ENCODE measurements around the gene ENAH.

ENAH gene

DNA sequence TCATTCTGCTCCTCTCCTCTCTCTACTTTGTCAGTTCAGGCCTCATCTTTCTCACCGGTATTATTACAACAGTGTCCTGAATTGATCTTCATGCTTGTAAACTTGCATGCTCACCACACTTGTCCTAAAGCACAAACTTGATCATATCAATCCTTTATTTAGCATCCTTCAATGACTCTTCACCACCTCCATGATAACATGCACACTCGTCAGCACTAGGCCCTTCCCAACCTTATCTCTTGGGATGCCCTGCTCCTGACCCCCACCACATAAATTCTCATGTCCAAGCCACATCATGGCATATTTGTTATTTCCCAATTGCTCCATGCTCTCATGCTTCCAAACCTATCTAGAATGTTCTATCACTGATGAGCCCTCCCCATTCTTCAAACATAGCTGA lies 103.1 kb downstream of the ENAH start:
- H3K79me2 ChIP-seq (ENCODE audit: insufficient read depth, low read length): no peaks in the 10 kb centered on the region
- no peaks in the 10 kb centered on the region for H3K36me3 ChIP-seq (ENCODE audit: insufficient read depth, low read length)
- no peaks in the 10 kb centered on the region for H4K20me1 ChIP-seq (ENCODE audit: insufficient read depth, low read length)
- H3K4me3 ChIP-seq (ENCODE audit: low read depth, low read length, poor library complexity, severe bottlenecking): no peak overlapping the region
- no peaks in the 10 kb centered on the region for H3K27me3 ChIP-seq (ENCODE audit: insufficient read depth, low read length)
- H3F3A ChIP-seq (ENCODE audit: insufficient read depth, low read length): no peaks in the 10 kb centered on the region
- no peaks in the 10 kb centered on the region for H3K9me2 ChIP-seq (ENCODE audit: low read depth, low read length)
- H3K9me3 ChIP-seq (ENCODE audit: low read length): no peaks in the 10 kb centered on the region
- no peak overlapping the region for H3K9ac ChIP-seq (ENCODE audit: low read length)
- H3K4me1 ChIP-seq (ENCODE audit: insufficient read depth, low read length, severe bottlenecking): no peaks in the 10 kb centered on the region
- no peak overlapping the region for H3K4me2 ChIP-seq (ENCODE audit: low read length)
- no peak overlapping the region for H2AFZ ChIP-seq (ENCODE audit: low read length)
- TF ChIP-seq, protein P1, sequence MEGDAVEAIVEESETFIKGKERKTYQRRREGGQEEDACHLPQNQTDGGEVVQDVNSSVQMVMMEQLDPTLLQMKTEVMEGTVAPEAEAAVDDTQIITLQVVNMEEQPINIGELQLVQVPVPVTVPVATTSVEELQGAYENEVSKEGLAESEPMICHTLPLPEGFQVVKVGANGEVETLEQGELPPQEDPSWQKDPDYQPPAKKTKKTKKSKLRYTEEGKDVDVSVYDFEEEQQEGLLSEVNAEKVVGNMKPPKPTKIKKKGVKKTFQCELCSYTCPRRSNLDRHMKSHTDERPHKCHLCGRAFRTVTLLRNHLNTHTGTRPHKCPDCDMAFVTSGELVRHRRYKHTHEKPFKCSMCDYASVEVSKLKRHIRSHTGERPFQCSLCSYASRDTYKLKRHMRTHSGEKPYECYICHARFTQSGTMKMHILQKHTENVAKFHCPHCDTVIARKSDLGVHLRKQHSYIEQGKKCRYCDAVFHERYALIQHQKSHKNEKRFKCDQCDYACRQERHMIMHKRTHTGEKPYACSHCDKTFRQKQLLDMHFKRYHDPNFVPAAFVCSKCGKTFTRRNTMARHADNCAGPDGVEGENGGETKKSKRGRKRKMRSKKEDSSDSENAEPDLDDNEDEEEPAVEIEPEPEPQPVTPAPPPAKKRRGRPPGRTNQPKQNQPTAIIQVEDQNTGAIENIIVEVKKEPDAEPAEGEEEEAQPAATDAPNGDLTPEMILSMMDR (IDR thresholded peaks at IDR 0.05; ENCODE audit: low read length): no peak
- no peak for TF ChIP-seq EZH2 (IDR thresholded peaks at IDR 0.05; ENCODE audit: borderline replicate concordance, low read length)
- no peak overlapping the region for H3K27ac ChIP-seq (ENCODE audit: low read depth, low read length, poor library complexity, severe bottlenecking)

DNA sequence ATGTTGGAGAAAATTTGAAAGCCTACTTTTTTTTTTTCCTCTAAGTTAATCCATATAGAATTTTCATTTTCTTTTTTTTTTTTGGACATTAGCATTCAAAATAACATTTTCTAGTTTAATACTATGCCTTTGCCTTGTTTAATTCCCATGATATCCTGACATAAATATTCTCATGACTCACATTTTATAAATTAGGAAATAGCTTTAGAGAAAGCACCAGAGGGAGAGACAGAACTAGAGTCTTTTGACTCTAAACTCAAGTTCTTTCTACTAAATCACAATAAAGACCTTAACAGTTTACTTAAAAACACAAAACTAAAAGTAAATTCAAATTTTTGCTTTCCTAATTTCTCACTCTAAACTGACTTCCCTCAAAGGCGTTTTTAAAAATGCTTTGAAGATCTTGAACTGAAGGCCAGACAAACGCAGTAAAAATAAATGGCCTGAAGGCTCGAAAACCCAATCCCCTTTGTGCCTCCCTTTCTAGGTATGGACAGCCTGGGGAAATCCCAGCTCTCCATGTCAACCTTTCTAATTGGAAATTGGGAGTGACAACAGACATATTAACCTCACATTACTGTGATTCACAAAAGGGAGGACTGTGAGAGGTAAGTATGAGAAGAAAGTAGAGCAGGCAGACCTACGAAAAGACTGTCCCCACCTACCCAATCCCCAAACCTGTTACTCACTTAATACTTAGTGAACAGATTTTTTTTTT lies 104.6 kb downstream of the ENAH start:
- H2AFZ ChIP-seq (ENCODE audit: low read length): no peak overlapping the region
- no peak overlapping the region for H3K9ac ChIP-seq (ENCODE audit: low read length)
- no peaks in the 10 kb centered on the region for H3K9me2 ChIP-seq (ENCODE audit: low read depth, low read length)
- TF ChIP-seq, protein P1 (IDR thresholded peaks at IDR 0.05; ENCODE audit: low read length): no peak
- no peak for TF ChIP-seq EZH2 (IDR thresholded peaks at IDR 0.05; ENCODE audit: borderline replicate concordance, low read length)
- H4K20me1 ChIP-seq (ENCODE audit: insufficient read depth, low read length): no peaks in the 10 kb centered on the region
- H3K27ac ChIP-seq (ENCODE audit: low read depth, low read length, poor library complexity, severe bottlenecking): no peak overlapping the region
- no peaks in the 10 kb centered on the region for H3K27me3 ChIP-seq (ENCODE audit: insufficient read depth, low read length)
- H3K36me3 ChIP-seq (ENCODE audit: insufficient read depth, low read length): no peaks in the 10 kb centered on the region
- no peaks in the 10 kb centered on the region for H3K79me2 ChIP-seq (ENCODE audit: insufficient read depth, low read length)
- no peaks in the 10 kb centered on the region for H3F3A ChIP-seq (ENCODE audit: insufficient read depth, low read length)
- no peaks in the 10 kb centered on the region for H3K9me3 ChIP-seq (ENCODE audit: low read length)
- no peaks in the 10 kb centered on the region for H3K4me1 ChIP-seq (ENCODE audit: insufficient read depth, low read length, severe bottlenecking)
- H3K4me3 ChIP-seq (ENCODE audit: low read depth, low read length, poor library complexity, severe bottlenecking): no peak overlapping the region
- no peak overlapping the region for H3K4me2 ChIP-seq (ENCODE audit: low read length)

DNA sequence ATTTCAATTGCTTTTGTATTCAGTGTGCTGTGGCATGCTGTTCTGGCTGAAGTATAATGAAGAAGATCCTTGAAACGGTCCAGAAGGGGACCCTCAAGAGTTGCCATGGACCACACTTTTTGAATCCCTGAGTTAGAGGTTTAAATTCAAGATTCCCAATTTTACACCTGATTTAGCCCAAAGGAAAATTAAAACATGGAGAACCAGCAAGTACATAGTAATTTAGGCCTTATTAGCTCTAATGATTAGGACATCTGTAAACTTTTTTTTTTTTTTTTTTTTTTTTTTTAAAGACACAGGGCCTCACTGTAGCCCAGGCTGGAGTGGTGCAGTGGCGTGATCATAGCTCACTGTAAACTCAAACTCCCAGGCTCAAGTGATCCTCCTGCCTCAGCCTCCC lies 107.3 kb downstream of the ENAH start:
- H3K9me2 ChIP-seq (ENCODE audit: low read depth, low read length): no peaks in the 10 kb centered on the region
- H3K4me3 ChIP-seq (ENCODE audit: low read depth, low read length, poor library complexity, severe bottlenecking): no peak overlapping the region
- no peak overlapping the region for H3K27ac ChIP-seq (ENCODE audit: low read depth, low read length, poor library complexity, severe bottlenecking)
- TF ChIP-seq EZH2 (IDR thresholded peaks at IDR 0.05; ENCODE audit: borderline replicate concordance, low read length): no peak
- TF ChIP-seq, protein P1 (IDR thresholded peaks at IDR 0.05; ENCODE audit: low read length): no peak
- H3K79me2 ChIP-seq (ENCODE audit: insufficient read depth, low read length): no peaks in the 10 kb centered on the region
- no peaks in the 10 kb centered on the region for H4K20me1 ChIP-seq (ENCODE audit: insufficient read depth, low read length)
- H3K9me3 ChIP-seq (ENCODE audit: low read length): no peaks in the 10 kb centered on the region
- no peak overlapping the region for H3K9ac ChIP-seq (ENCODE audit: low read length)
- no peaks in the 10 kb centered on the region for H3K27me3 ChIP-seq (ENCODE audit: insufficient read depth, low read length)
- no peak overlapping the region for H3K4me2 ChIP-seq (ENCODE audit: low read length)
- no peak overlapping the region for H2AFZ ChIP-seq (ENCODE audit: low read length)
- H3F3A ChIP-seq (ENCODE audit: insufficient read depth, low read length): no peaks in the 10 kb centered on the region
- no peaks in the 10 kb centered on the region for H3K4me1 ChIP-seq (ENCODE audit: insufficient read depth, low read length, severe bottlenecking)
- H3K36me3 ChIP-seq (ENCODE audit: insufficient read depth, low read length): no peaks in the 10 kb centered on the region
